H1 (cell line): ENCODE data around the gene NIPAL3. TPM values are rescaled to one million over a fixed set of nuclear protein-coding genes. Genes with fewer than 3 reads are reported as not detected.

Experiments
- CTCF ChIA-PET: fragments of 300-600 bp; sonication (Branson Sonifier 250); formaldehyde crosslinking; loops from one replicate; lab custom pipeline; 2021; ENCODE audit not compliant: partially characterized antibody; lab: Charles Lee
- POLR2A ChIA-PET: fragments of 300-600 bp; sonication (Branson Sonifier 250); formaldehyde crosslinking; loops from one replicate; lab custom pipeline; 2021; ENCODE audit warnings: inconsistent platforms; ENCODE audit not compliant: partially characterized antibody; lab: Charles Lee
- DNase-seq, 2 experiments: peaks; one replicate each; pipeline versions ENCODE4 v3.0.0 to v3.0.0-alpha.2; 2010 to 2022; ENCODE audit warnings: low spot score in 2 of 2, low read depth in 1 of 2, mixed read lengths in 1 of 2
- FAIRE-seq: peaks from 2 replicates; lab custom pipeline; 2011; peaks lifted over from hg19 to GRCh38; lab: Jason Lieb, UNC
- H2AFZ ChIP-seq: 2 replicates; pipeline ENCODE4 v1.8.1; 2012; ENCODE audit warnings: low read length, inconsistent platforms
- H2AK5ac ChIP-seq: 2 replicates; pipeline ENCODE4 v1.6.1; 2013; ENCODE audit warnings: low read depth, low read length
- H2BK120ac ChIP-seq: replicated peaks from 2 replicates; pipeline ENCODE3; 2013; ENCODE audit warnings: low read depth, low read length, inconsistent platforms
- H2BK12ac ChIP-seq: 2 replicates; pipeline ENCODE4 v1.6.1; 2013; ENCODE audit warnings: low read depth, low read length
- H2BK15ac ChIP-seq: 2 replicates; pipeline ENCODE4 v1.6.1; 2013; ENCODE audit warnings: low read length
- H2BK20ac ChIP-seq: 2 replicates; pipeline ENCODE4 v1.6.1; 2013; ENCODE audit warnings: low read length
- H2BK5ac ChIP-seq: 2 replicates; pipeline ENCODE4 v1.6.1; 2013; ENCODE audit warnings: low read depth, low read length
- H3K14ac ChIP-seq: 2 replicates; pipeline ENCODE4 v1.6.1; 2013; ENCODE audit warnings: inconsistent platforms; ENCODE audit not compliant: insufficient read length
- H3K18ac ChIP-seq: 2 replicates; pipeline ENCODE4 v1.6.1; 2013; ENCODE audit warnings: low read length; ENCODE audit errors: extremely low read depth
- H3K23ac ChIP-seq: 2 replicates; pipeline ENCODE4 v1.6.1; 2013; ENCODE audit warnings: inconsistent platforms; ENCODE audit not compliant: insufficient read length
- H3K23me2 ChIP-seq: 2 replicates; pipeline ENCODE4 v1.6.1; 2013; ENCODE audit warnings: low read depth, low read length
- H3K27ac ChIP-seq: 2 replicates; pipeline ENCODE4 v1.6.1; 2011; ENCODE audit warnings: low read depth, low read length, inconsistent platforms
- H3K27me3 ChIP-seq, 4 experiments: replicated peaks in 1 of 4; 1 replicate in 1 of 4; 2 replicates in 3 of 4; pipeline versions ENCODE4 v1.6.1 to v1.8.1; 2011 to 2013; ENCODE audit warnings: low read length in 3 of 4, mild to moderate bottlenecking in 3 of 4, inconsistent platforms in 2 of 4, mixed read lengths in 2 of 4, moderate library complexity in 1 of 4; ENCODE audit not compliant: control insufficient read depth in 3 of 4, insufficient read depth in 3 of 4; ENCODE audit errors: extremely low read depth in 1 of 4
- H3K36me3 ChIP-seq, 4 experiments: 2 replicates each; pipeline versions ENCODE4 v1.6.1 to v1.8.1; 2011 to 2013; ENCODE audit warnings: mild to moderate bottlenecking in 4 of 4, low read length in 3 of 4, moderate library complexity in 2 of 4, control low read depth in 1 of 4, inconsistent platforms in 1 of 4; ENCODE audit not compliant: insufficient read depth in 4 of 4, control insufficient read depth in 2 of 4
- H3K4ac ChIP-seq: replicated peaks from 2 replicates; pipeline ENCODE3; 2013; ENCODE audit warnings: low read length, low read depth, mixed read lengths, inconsistent platforms; ENCODE audit not compliant: insufficient read length
- H3K4me1 ChIP-seq, 4 experiments: replicated peaks in 1 of 4; 1 replicate in 1 of 4; 2 replicates in 3 of 4; pipeline versions ENCODE4 v1.6.1 to v1.8.1; 2011 to 2013; ENCODE audit warnings: low read length in 3 of 4, inconsistent platforms in 2 of 4, mixed read lengths in 1 of 4; ENCODE audit not compliant: insufficient read depth in 4 of 4, control insufficient read depth in 3 of 4
- H3K4me2 ChIP-seq, 2 experiments: 2 replicates each; pipeline versions ENCODE4 v1.6.1 to v1.8.1; 2011 to 2013; ENCODE audit warnings: low read depth in 2 of 2, low read length in 2 of 2, control low read depth in 1 of 2, inconsistent platforms in 1 of 2, mild to moderate bottlenecking in 1 of 2; ENCODE audit not compliant: insufficient read depth in 1 of 2
- H3K4me3 ChIP-seq, 4 experiments: fragments of 200-600, 300-600 bp in 1 of 4; sonication (generic), shearing (Covaris generic), sonication (Bioruptor Twin) in 1 of 4; 2 replicates each; pipeline versions ENCODE4 v1.5.1 to v1.8.1; 2011 to 2016; ENCODE audit warnings: low read length in 4 of 4, low read depth in 3 of 4, control low read depth in 2 of 4, inconsistent platforms in 2 of 4, mild to moderate bottlenecking in 2 of 4, mixed read lengths in 1 of 4, moderate library complexity in 1 of 4; ENCODE audit not compliant: insufficient read depth in 2 of 4; ENCODE audit errors: extremely low read depth in 1 of 4
- H3K56ac ChIP-seq: replicated peaks from 2 replicates; pipeline ENCODE3; 2013; ENCODE audit warnings: low read depth, mild to moderate bottlenecking, mixed read lengths, low read length, inconsistent platforms; ENCODE audit not compliant: insufficient read length
- H3K79me1 ChIP-seq: 2 replicates; pipeline ENCODE4 v1.6.1; 2013; ENCODE audit warnings: low read depth, low read length, control low read depth
- H3K79me2 ChIP-seq, 2 experiments: 2 replicates each; pipeline versions ENCODE4 v1.6.1 to v1.8.1; 2012 to 2013; ENCODE audit warnings: low read length in 2 of 2, mild to moderate bottlenecking in 2 of 2, inconsistent platforms in 1 of 2; ENCODE audit not compliant: insufficient read depth in 2 of 2, control insufficient read depth in 1 of 2
- H3K9ac ChIP-seq, 4 experiments: replicated peaks in 1 of 4; 1 replicate in 1 of 4; 2 replicates in 3 of 4; pipeline versions ENCODE4 v1.6.1 to v1.8.1; 2011 to 2013; ENCODE audit warnings: low read depth in 3 of 4, low read length in 3 of 4, control low read depth in 2 of 4, mild to moderate bottlenecking in 2 of 4, moderate library complexity in 2 of 4, inconsistent platforms in 1 of 4; ENCODE audit errors: extremely low read depth in 1 of 4
- H3K9me3 ChIP-seq, 2 experiments: 2 replicates each; pipeline versions ENCODE4 v1.6.1 to v1.8.1; 2012 to 2013; ENCODE audit warnings: mild to moderate bottlenecking in 2 of 2, moderate library complexity in 2 of 2, control low read depth in 1 of 2, inconsistent platforms in 1 of 2, low read depth in 1 of 2, low read length in 1 of 2, mixed read lengths in 1 of 2; ENCODE audit not compliant: insufficient read depth in 2 of 2
- H4K20me1 ChIP-seq, 2 experiments: replicated peaks in 1 of 2; 2 replicates each; pipeline versions ENCODE3 to v1.8.1; 2011 to 2013; ENCODE audit warnings: inconsistent platforms in 2 of 2, low read length in 2 of 2, mild to moderate bottlenecking in 1 of 2; ENCODE audit not compliant: insufficient read depth in 2 of 2, control insufficient read depth in 1 of 2
- H4K5ac ChIP-seq: 2 replicates; pipeline ENCODE4 v1.6.1; 2013; ENCODE audit warnings: low read length, low read depth, mixed read lengths, inconsistent platforms; ENCODE audit not compliant: insufficient read length
- H4K8ac ChIP-seq: 2 replicates; pipeline ENCODE4 v1.8.0; 2013; ENCODE audit warnings: mild to moderate bottlenecking, moderate library complexity, low read length, inconsistent platforms; ENCODE audit not compliant: insufficient read depth; ENCODE audit errors: extremely low read depth
- H4K91ac ChIP-seq: replicated peaks from 2 replicates; pipeline ENCODE3; 2013; ENCODE audit warnings: low read length, mixed read lengths, inconsistent platforms; ENCODE audit not compliant: insufficient read length
- EP300 ChIP-seq, 2 experiments: IDR thresholded peaks; 1 replicate in 1 of 2; 2 replicates in 1 of 2; pipeline ENCODE4 v1.6.1; 2011 to 2012; ENCODE audit warnings: low read depth in 2 of 2, low read length in 2 of 2, mild to moderate bottlenecking in 2 of 2, borderline replicate concordance in 1 of 2, inconsistent platforms in 1 of 2, moderate library complexity in 1 of 2
- WGBS, 2 experiments: shearing (Covaris generic) in 1 of 2; methylation state at CpG; one replicate each; pipeline versions ENCODE4 v1.1.6 to v1.1.7; 2013 to 2015; ENCODE audit warnings: low lambda C conversion rate in 2 of 2, mixed read lengths in 2 of 2, inconsistent platforms in 1 of 2, low coverage in 1 of 2, missing lambda C conversion rate in 1 of 2; ENCODE audit not compliant: insufficient replicate concordance in 2 of 2, insufficient coverage in 1 of 2, insufficient read length in 1 of 2; ENCODE audit errors: extremely low coverage in 1 of 2, missing lambda C conversion rate in 1 of 2; 5-methylcytosine and 5-hydroxymethylcytosine counted together
- polyA plus RNA-seq, 7 experiments: library from polyadenylated mRNA; depleted of rRNA in 3 of 7; stranded (reverse) in 5 of 7; unstranded in 2 of 7; fragments of >200 nt in 5 of 7; fragments of 200-250 nt in 2 of 7; gene quantifications; 1 replicate in 5 of 7; 2 replicates in 1 of 7; 4 replicates in 1 of 7; pipeline versions ENCODE4 v1.2.1 to v1.2.3, GENCODE V29; 2011 to 2013; ENCODE audit warnings: missing spikeins in 2 of 7, mixed read lengths in 2 of 7
- total RNA-seq: library from RNA; stranded (reverse); fragmentation: NEBNext Ultra II Directional; extraction: Animal tissue kit (Norgen Biotek cat#: 25700); gene quantifications from 2 replicates; pipeline ENCODE4 v1.2.1, GENCODE V29; 2021

NIPAL3 gene
- total and polyA plus RNA-seq, 2 of the 8 experiments (the other 6 are each of a cell fraction or from before 2014, with no cell fraction given) = 8.8 to 11.0 TPM

DNA sequence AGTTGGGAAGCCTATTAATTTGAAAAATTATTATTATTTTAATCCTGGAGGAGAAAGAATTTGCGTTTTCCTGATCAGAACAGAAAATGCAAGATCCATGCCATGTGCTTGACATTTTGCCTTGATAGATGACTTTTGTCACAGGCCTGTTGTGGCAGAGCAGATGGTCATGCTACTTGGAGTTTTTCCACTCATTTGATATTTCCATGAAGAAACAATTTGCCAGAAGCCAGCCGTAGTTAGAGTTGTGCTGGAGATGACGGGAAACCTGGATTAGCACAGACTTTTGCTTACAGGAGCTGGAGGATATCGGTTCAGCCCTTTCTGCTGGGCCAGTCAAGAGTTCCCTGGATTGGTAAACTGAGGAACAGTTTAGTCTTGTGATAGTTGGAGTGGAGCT lies 90.2 kb downstream of the NIPAL3 start:
- no peak overlapping the region for H4K91ac ChIP-seq
- no peak overlapping the region for H4K8ac ChIP-seq
- ChIA-PET CTCF (interaction anchor here (1.0 to 3.7 kb wide), 5 partner anchors 20 to 81 kb away, joined by 3 to 18 read pairs (median 3); no protein-coding TSS in a partner anchor), POLR2A (interaction anchor here (0.6 kb wide), 1 partner anchor 344 kb away, joined by 3 read pairs; no protein-coding TSS in a partner anchor)
- H2BK20ac ChIP-seq = no peak overlapping the region
- no peaks in the 10 kb centered on the region for H3K36me3 ChIP-seq
- H3K79me1 ChIP-seq = no peaks in the 10 kb centered on the region
- no peak overlapping the region for H2AFZ ChIP-seq
- H3K27me3 ChIP-seq = peaks cover 0 to 7% (median 0%) of the 10 kb centered on the region in 4 experiments; a peak in 3 of 7 replicates
- H2BK12ac ChIP-seq = no peak overlapping the region
- H2AK5ac ChIP-seq = no peak overlapping the region
- no peak for TF ChIP-seq EP300 (IDR thresholded peaks at IDR 0.05; ENCODE audit: borderline replicate concordance in 1 of 2, low read depth in 2 of 2, low read length in 2 of 2)
- no peak overlapping the region for H2BK120ac ChIP-seq
- FAIRE-seq (no peak), DNase-seq (no peak)
- no peak overlapping the region for H3K4ac ChIP-seq
- H3K18ac ChIP-seq = no peak overlapping the region
- H4K20me1 ChIP-seq = no peaks in the 10 kb centered on the region
- H3K56ac ChIP-seq = no peak overlapping the region
- no peak overlapping the region for H2BK5ac ChIP-seq
- no peak overlapping the region for H3K4me3 ChIP-seq
- H3K14ac ChIP-seq = no peak overlapping the region
- no peak overlapping the region for H2BK15ac ChIP-seq
- H3K79me2 ChIP-seq = no peaks in the 10 kb centered on the region
- no peaks in the 10 kb centered on the region for H3K9me3 ChIP-seq
- peaks cover 11% of the 10 kb centered on the region for H3K23me2 ChIP-seq
- no peak overlapping the region for H3K9ac ChIP-seq
- H4K5ac ChIP-seq = no peak overlapping the region
- no peak overlapping the region for H3K23ac ChIP-seq
- H3K27ac ChIP-seq = no peak overlapping the region
- no peak overlapping the region for H3K4me2 ChIP-seq
- H3K4me1 ChIP-seq = peaks cover 2 to 21% (median 16%) of the 10 kb centered on the region in 4 experiments; a peak in 6 of 7 replicates
- WGBS, 2 experiments = 83% methylated on average over 4 of the region's 4 CpGs; no CpG with 5 or more reads in 1 of the 2 experiments
